HG03139 (cell line): ENCODE measurements around the gene CUL7.
"Not testable (repeated sequence)": the region's sequence is repeated elsewhere in the genome, so short reads cannot be mapped to it uniquely, and the experiment has no call there.

ENCODE experiments used
- ATAC-seq: cut with Tn5 transposase; IDR thresholded peaks from one replicate; pipeline ENCODE4 v1.9.1; 2021; ENCODE audit not compliant: unreplicated experiment

Gene CUL7

DNA sequence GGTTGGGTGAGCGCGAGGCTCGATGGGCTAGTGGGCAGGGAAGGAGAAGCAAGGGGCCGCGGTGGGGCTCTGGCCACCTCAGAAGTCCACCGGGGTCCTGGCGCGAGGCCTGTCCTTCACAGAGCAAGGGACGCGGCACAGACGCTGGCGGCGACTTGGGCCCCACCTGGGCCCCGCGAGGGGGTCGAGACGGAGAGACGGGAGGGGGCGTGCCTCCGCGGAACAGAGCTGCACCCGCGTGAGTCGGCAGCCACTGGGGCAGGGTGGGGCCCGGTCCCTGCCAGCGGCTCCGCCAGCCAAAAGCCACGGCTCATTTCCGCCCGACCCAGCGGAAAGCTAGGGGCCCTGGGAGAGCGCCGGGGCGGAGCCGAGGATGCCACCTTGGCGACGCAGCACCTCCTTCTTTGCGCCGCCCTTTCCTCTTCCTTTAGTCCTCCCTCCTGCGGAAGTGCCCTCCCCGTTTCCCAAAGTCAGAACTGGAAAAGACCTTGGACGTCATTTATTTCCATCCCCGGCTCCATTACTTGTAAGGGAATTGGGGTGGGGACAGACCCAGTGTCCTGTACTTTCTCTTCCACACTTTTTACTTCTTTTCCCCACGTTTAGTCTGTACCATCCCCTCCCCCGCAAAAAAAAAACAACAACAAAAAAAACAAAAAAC is at the start of gene CUL7:
TSS of gene CUL7 (minus strand) at position 307 of the 661 bp plus-strand sequence. CDS start 1,063 bp downstream, outside the sequence.
- peak; percentile 82 for ATAC-seq

GRCh38 chr6:43101497-43101896 is 47.8 kb upstream of the CUL7 start:
- ATAC-seq = no peak

- ATAC-seq = no peak
Measured at GRCh38 chr6:43097502-43097901, 43.9 kb upstream of the CUL7 start.

DNA sequence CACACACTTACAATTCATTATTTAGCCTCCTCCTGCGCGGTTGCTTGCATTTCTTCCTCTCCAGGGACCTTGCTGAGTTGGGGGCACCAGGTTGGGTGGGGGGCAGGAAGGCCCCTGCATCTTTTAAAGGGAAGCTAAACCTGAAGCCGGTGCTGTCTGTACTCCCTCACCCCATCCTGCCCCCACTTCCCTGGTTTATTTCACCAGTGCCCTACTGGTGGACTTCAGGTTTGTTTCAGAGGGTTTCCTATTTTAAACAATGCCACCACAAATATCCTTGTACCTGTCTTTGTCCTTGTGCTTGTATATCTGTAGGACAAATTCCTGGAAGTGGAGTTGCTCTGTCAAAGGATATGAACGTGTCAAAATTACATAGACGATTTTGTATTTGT is 43.4 kb upstream of the CUL7 start:
- ATAC-seq = no peak

GRCh38 chr6:43096451-43097097 is 42.9 kb upstream of the CUL7 start:
- ATAC-seq = no peak

GRCh38 chr6:43095939-43096338 is 42.3 kb upstream of the CUL7 start:
- no peak for ATAC-seq

DNA sequence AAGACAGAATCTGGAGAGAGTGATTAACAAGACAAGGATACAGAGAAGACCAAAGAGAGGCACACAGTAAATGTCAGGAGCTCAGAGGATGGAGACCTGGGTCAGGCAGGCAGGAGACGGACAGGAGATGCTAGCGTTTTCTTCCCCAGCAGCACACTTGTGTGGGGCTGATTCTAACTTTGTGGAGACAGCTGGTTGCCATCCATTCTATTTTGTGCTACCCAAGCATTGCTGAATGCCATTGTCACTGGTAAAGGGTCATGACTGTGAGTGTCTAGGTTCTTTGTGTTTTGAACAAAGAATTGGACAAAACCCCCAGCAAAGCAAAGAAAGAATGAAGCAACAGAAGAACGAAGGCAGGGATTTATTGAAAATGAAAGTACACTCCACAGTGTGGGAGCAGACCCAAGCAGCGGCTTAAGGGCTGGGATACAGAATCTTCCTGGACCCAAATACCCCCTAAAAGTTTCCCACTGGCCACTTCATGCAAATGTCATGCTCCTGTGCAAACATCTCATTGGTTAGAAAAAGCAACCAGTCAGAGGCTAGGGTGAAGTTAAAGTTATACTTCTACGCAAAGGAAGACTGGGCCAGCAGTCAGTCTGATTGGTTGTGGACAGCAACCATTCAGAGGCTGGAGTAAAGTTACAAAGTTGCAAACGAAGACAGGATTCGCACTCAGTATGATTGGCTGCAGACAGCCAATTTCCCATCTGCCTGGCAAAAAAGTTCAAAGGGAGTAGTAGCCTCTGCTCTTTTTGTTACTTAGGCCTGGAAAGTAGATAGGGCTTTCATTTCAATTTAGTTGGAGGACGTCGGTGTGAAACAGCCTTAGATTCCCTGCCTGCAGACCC is 40.0 kb upstream of the CUL7 start:
- ATAC-seq = no peak

GRCh38 chr6:43092635-43093034 is 39.0 kb upstream of the CUL7 start:
- no peak for ATAC-seq

DNA sequence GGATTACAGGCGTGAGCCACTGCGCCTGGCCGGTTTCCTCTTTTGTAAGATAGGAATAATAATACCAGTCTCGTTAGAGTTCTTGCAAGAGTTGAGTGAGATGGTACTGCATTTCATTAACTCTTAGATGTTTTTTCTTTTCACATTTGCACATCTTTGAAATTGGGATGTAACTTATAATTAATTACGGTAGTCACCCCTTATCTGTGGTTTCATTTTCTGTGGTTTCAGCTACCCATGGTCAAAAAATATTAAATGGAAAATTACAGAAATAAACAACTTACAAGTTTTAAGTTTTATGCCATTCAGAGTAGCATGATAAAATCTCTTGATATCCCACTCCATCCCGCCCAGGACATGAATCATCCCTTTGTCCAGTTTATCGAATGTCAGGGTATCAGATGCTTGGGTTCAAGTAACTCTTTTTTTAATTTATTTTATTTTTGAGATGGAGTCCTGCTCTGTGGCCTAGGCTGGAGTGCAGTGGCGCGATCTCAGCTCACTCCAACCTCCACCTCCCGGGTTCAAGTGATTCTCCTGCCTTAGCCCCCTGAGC is 37.9 kb upstream of the CUL7 start:
- ATAC-seq = no peak

DNA sequence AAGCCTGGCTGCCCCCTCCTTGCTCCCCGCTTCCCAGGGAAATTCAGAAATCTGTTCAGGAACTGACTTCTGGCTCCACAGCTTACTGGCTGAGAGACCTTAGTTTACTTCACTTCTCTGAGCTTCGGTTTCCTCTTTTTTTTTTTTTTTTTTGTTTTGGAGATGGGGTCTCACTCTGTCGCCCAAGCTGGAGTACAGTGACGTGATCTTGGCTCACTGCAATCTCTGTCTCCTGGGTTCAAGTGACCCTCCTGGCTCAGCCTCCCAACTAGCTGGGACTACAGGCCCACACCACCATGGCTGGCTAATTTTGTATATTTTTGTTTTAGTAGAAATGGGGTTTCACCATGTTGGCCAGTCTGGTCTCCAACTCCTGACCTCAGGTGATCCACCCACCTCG is 37.4 kb upstream of the CUL7 start:
- no peak for ATAC-seq

GRCh38 chr6:43090559-43090956 is 36.9 kb upstream of the CUL7 start:
- no peak for ATAC-seq

DNA sequence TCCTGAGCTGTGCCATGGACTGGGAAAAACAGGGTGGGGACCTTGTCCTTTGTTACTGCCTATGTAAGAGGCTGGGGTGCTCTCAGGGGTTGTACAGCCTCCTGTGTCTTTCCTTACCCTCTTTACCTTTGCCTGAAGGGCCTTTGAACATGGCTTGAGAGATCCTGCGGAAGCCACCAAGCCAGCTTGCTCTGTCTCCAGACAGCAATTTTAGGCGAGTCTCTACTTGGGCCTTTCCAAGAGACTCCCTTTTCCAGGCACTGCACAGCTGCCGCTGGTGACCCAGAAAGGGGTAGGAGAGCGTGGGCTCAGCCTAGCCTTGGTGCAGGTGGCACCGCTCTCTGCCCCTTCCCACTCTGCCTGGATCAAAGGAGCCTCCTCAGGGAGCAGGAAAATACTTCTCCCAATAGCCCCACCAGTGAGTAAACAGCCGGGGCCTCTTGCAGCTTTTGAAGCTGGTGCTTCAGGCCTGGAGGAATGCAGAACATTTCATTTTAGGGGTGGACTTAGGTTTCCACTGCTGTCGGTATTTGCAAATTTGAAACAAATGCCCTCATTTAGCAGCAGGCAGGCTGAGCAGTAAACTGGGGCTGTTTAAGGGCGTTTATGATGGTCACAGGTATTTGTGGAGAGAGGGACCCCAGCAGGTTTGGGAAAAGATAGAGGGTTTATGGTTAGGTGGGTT is 36.4 kb upstream of the CUL7 start:
- ATAC-seq = no peak

DNA sequence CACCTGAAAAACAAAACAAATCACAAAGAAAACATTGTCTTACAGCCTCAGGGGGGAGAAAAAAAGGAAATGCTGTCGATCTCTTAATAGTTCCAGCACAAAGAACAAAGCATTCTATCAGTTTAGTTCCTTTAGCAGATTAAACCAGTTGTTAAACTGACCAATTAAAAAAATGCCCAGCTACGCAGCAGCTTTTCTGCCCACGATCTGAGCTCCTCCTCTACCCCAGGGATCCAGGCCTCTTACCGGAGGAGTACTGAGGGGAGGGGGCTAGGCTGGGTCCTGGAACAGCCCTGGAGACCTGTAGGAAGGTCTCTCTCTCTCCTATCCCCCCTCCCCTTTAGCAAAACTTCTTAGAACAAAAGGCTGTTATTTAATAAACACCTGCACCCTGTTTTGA is 35.8 kb upstream of the CUL7 start:
- no peak for ATAC-seq

- ATAC-seq = no peak
Measured at GRCh38 chr6:43088654-43089056, 35.0 kb upstream of the CUL7 start.

DNA sequence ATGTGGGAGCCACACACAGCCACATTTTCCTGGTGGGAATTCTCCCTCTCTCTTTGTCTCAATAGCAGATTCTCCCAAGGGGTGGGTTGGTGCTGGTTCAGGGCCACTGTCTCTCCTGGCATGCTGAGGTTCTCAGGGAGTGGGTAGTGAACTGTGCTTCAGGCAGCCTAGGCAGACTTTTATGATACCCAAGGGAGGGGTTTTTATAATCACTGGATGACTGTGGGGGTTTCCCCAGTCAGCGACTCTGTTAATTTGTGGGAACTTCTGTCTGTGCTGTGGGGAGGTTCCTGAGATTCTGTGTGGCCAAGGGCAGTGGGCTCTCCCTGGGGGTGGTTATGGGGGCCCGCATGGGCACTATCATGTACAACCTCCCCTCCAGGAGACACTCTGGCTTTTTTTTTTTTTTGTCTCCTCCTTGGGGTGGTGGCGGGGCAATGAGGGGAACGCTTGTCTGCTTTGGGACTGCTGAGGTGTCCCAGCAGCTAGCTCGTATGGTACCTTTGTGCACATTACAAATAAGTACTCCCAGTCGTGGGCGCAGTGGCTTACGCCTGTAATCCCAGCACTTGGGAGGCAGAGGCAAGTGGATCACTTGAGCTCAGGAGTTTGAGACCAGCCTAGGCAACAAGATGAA is 32.5 kb upstream of the CUL7 start:
- no peak for ATAC-seq

- no peak for ATAC-seq
Measured at GRCh38 chr6:43082806-43083655, 29.4 kb upstream of the CUL7 start.

DNA sequence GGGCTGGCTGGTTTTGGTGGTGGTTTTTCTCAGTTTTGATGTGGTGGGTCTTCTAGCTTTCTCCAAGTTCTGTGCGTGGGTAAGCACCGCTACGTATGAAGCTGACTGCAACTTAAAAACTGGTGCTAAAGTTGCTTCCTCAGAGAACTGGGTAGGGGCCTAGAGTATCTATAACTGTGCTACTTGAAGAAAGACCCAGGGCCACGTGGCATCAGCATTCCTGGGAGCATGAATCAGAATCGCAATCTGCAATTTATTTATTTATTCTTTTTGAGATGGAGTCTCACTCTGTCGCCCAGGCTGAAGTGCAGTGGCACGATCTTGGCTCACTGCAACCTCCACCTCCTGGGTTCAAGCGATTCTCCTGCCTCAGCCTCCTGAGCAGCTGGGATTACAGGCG is 28.3 kb upstream of the CUL7 start:
- ATAC-seq = not testable (repeated sequence)

GRCh38 chr6:43081043-43081442 is 27.4 kb upstream of the CUL7 start:
- no peak for ATAC-seq

- no peak for ATAC-seq
Measured at GRCh38 chr6:43078691-43079090, 25.0 kb upstream of the CUL7 start.
